ENCODE measurements around the gene TMED3.
A peak's percentile ranks its signal among the peaks of the same experiment; 100 is the strongest.

Gene TMED3

DNA sequence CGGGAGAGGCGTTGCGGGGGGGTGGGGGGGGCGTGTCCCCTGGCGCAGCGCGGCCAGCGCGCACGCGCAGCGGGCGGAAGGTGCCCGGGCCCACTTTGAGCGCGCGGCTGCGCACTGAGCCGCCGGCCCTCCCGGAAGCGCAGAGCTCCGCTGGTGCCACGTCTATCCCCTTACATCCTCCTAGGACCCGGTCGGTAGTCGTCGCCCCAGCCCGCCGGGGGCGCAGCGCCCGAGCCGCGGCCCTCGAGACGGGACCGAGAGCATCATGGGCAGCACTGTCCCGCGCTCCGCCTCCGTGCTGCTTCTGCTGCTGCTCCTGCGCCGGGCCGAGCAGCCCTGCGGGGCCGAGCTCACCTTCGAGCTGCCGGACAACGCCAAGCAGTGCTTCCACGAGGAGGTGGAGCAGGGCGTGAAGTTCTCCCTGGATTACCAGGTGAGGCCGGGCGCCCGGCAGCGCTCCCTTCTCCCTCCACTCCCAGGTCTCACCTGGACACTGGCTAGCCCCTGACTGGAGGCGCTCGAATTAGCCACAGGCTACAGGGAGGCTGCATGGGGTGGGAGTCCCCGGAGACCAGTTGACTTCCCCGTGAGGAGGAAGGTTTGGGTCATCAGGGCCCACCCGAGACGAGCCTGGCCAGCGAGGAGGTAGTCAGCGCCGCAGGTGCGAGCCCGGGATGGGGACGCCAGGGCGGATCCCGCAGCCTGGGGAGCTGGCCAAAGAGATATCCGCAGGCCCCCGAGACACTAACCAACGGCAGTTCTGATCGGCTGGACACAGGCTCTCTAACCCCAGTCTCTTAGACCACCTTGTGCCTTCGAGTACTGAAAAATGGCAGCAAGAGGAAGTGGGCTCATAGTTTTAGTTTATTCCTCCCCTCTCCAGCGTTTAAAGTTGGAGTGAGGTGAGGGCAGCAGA, at the start of gene TMED3:
TSS of gene TMED3 (plus strand) at position 128 of the 916 bp plus-strand sequence. CDS start at position 266, 138 bp downstream.
- peak; percentile 78 for DNase-seq (ENCODE audit: low spot score)

DNA sequence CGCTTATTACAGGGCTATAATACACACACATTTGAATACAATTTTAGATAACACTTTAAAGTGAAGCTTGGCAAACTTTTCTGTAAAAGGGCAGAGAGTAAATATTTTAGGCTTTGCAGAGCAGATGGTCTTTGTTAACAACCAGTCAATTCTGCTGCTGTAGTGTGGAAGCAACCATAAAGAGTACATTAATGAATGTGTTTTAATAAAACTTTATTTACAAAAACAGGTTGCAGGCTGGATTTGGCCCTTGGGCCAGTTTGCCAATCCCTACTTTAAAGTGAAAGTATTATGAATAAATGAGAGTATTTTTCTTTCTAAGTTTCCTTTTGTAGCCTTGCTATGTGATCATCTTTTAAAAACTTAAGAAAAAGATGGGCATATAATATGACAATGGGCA, 49.1 kb upstream of the TMED3 start:
- no peak for DNase-seq (ENCODE audit: low spot score)

DNA sequence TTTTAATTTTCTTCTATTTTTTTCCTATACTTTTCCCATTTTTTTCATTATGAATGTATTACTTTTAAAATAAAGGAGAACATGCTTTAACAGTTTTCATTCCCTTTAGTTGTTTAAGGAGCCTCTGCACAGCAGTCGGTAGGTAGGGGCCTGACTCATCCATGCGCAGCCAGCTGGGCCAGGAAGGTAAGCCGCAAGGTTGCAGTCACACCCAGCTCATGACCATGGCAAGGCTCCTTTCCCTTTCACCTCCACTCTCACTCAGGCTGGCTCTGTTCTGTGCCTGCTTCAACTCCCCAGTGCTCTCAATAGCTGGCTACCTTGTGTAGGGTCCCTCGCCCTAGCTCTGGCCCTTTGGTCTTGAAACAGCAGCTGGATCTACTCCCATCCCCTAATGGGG, 45.7 kb upstream of the TMED3 start:
- no peak for DNase-seq (ENCODE audit: low spot score)

DNA sequence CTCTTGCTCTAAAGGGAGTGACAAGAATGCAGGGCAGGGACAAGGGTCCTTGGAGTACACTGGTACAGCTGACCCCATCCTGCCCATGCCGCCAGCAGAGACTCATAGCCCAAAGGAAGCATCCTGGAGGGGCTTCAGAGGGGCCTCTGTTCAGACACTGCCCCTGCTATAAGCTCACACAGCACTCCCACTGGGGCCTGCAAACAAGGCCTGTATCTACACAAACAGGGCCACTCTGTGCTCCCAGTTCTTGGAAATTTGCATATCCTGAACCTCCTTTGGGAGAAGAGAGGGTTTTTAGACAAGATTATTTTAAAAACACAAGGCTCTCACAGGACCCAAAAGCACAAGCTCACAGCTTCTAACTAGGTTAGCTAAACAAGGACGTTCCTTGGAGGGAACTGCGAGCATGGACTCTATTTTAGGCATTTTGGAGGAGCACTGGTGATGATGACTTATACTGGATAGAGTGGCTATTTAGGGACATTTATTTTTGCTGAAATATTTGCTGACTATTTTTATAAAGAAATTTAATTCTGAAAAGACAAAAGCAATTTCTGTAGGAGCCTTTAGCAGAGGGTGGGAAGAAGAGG, 44.8 kb upstream of the TMED3 start:
- DNase-seq (ENCODE audit: low spot score), result no peak

- DNase-seq (ENCODE audit: low spot score), result no peak
Measured at GRCh38 chr15:79282371-79283251, 28.3 kb upstream of the TMED3 start, which contains the start of gene ANKRD34C. Gene ANKRD34C (plus strand): TSS chr15:79282722. CDS start chr15:79293285, 10,563 bp downstream.

- peak; percentile 24 for DNase-seq (ENCODE audit: low spot score)
Measured at GRCh38 chr15:79283252-79284048, 27.5 kb upstream of the TMED3 start.

- peak; percentile 49 for DNase-seq (ENCODE audit: low spot score)
Measured at GRCh38 chr15:79290642-79291275, 20.2 kb upstream of the TMED3 start.

DNA sequence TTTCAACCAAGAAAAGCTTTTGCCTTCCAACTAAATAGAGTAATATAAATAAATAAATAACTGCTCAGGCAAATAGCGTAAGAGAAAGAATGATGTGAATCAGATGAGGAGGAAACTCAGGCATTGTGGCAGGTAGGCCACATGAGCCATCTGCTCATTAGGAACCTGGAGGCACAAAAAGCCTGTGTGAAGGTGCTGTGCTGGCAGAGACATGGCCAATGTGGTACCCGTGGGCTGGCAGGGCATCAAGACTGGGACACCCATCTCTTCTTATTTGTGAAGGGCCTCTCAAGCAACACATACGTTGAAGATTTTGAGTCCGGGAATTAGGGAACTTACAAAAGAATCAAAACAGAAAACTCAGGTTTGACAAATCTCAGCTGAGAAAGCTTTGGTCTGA, 18.9 kb upstream of the TMED3 start:
- no peak for DNase-seq (ENCODE audit: low spot score)

- no peak for DNase-seq (ENCODE audit: low spot score)
Measured at GRCh38 chr15:79294075-79294474, 16.8 kb upstream of the TMED3 start.

DNA sequence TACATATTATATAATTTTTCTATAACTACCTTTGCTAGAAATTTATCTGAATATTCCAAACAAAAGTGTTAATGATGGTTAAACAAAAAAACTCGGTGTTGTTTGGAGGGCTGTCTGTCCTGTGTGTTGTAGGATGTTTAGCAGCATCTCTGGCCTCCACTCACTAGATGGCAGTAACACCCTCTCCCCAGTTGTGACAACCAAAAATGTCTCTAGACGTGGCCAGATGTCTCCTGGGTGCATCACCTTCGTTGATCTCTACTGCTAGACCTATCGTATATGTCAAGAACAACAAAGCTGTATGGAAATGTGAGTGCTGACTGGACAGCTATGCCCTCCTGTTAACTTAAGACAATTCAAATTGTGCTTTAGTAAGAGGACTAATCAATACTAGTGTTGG, 14.3 kb upstream of the TMED3 start:
- no peak for DNase-seq (ENCODE audit: low spot score)

- no peak for DNase-seq (ENCODE audit: low spot score)
Measured at GRCh38 chr15:79299126-79299840, 11.6 kb upstream of the TMED3 start.

DNA sequence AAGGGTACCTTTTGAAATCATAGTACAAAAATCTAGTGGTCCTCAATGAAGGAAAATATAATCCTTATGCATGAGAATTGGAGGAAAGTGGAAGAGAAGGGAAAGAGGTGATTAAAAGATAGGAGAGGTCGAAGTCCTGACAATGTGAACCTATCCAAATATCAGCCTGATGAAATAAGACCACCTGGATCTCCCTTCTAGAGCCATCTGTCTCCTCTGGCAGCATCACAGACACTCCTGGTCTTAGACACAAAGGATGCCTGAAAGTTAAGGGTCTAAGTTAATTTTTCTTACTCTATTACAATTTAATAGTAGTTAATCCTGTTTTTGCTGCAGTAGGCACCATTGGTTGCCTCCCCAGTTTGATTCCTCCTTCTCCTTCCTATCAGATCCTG, 11.1 kb upstream of the TMED3 start:
- DNase-seq (ENCODE audit: low spot score), result no peak

DNA sequence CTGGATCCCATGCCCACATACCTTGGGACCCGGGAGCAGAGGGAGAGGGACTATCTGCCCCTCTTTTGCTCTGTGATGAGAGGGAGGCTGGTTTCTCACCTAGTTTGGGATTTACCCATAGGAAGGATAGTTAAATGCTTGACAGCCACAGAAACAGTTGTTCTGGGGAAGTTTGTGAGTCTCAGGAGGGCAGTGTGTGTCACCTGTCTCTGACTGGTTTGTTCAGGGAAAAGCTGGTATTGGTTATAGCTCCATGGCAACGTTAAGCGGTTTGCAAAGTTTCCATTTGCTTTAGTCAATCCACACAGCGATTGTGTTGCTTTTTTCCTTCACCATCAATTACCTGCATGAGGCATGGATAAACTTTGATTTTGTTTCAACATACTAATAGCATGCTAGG, 3.7 kb upstream of the TMED3 start:
- no peak for DNase-seq (ENCODE audit: low spot score)

- no peak for DNase-seq (ENCODE audit: low spot score)
Measured at GRCh38 chr15:79308874-79309273, 2.0 kb upstream of the TMED3 start.

GRCh38 chr15:79310612-79310984, 314 bp upstream of the TMED3 start:
- DNase-seq (ENCODE audit: low spot score), result no peak

DNA sequence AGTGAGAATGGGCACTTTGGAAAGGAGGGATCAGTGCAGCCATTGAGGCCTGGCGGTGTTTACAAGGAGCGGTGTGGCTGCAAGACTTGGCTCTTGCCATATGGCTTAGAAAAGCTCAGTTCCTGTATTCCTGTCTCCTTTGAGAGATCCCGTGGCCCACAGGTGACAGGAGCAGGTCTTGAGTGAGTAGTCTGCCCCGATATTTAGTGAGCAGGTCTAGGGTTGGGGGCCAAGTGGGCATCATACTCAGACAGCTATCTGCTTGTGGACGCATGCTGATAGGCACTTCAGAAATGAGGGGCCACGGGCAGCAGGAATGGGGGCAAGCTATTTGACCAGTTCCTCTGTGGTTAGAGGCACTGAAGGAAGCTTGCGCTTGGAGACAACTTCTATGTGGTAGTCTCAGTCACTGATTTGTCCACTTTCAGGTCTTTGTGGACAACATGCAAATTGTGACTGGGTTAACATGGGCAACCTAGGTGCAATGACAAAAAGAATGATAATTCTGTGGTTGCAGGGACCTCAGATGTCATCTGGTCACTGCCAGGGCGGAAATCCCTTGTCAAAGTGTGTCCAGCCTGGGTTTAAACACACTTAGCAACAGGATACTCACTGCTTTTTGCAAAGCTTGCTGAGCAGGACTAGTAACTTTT, 1.1 kb downstream of the TMED3 start:
- no peak for DNase-seq (ENCODE audit: low spot score)

DNA sequence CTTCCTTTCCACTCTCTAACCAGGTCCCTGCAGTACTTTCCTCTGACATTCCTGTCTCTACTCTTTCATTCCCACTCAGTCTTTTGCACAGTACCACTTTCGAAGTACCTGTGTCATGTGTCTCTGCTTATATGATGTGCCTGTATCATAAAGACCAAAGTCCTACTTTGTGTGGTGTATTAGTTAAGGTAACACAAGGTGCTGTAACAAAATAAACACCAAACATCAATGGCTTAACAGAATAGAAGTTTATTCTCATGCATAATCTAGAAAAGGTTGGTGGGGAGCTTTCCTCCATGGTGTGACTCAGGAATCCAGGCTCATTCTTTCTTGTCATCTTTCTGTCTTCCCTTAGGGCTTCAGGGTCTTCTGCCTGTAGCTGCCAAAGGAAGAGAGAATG, 3.3 kb downstream of the TMED3 start:
- no peak for DNase-seq (ENCODE audit: low spot score)

- DNase-seq (ENCODE audit: low spot score), result no peak
Measured at GRCh38 chr15:79314811-79315210, 3.9 kb downstream of the TMED3 start.

DNA sequence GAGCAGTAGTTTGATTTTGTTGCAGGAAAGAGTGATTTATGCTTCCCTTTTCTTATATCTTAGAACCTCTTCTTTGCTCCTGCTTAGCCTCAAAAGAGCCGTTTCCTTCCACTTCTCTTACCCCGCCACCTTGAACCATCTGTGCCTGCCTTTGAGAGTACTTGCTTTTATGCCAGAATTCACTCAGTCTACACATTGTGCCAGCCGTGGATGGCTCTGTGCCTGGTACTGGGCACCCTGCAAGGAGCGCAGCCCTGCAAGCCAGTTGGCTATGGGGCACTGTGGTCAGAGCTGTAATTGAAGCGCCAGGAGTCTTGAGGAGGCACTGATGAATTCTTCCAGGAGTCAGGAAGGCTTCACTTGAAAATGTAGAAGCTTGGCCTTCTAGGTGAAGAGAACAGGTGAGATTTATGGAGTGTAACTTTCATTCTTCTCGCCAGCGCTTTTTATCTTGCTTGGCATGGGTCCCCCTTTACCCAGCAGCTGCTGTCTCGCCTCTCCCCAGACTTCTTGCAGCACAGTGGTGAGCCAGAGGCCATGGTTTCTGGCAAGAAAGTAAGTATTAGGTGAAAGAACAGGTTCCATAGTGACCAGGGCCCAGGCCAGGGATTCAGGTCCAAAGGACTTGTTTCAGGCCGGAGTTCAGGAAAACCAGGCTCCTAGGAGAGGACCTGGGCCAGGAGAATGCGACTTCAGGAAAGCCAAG, 4.9 kb downstream of the TMED3 start:
- DNase-seq (ENCODE audit: low spot score), result no peak
